Measurements from ENCODE around the gene THOP1.

THOP1 gene

DNA sequence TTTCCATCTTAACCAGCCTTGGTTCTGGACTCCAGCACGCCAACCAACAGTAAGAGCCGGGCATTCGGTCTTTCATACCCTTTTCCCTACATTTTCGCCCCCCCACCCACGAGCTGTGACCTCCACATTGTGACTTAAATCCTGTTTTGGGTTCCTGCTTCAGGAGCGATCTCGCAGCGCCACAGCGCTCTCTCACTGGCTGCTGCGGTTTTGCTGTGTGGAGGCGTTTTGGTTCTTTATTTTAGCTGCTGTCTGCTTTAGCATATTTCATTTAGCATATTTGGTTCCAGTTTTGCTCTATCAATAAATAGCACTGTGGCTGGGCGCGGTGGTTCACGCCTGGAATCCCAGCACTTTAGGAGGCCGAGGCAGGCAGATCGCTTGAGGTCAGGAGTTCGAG, 25.9 kb upstream of the THOP1 start:
- Histone ChIP-seq H3K4me2 (ENCODE audit: low read length) (no peak overlapping the region), H3K79me2 (ENCODE audit: insufficient read depth, low read length) (no peaks in the 10 kb centered on the region), H3K27ac (ENCODE audit: low read depth, low read length, poor library complexity, severe bottlenecking) (no peak overlapping the region), H3K36me3 (ENCODE audit: insufficient read depth, low read length) (peaks cover 78% of the 10 kb centered on the region), H3F3A (ENCODE audit: insufficient read depth, low read length) (no peaks in the 10 kb centered on the region), H3K27me3 (ENCODE audit: insufficient read depth, low read length) (no peaks in the 10 kb centered on the region), H3K9me2 (ENCODE audit: low read depth, low read length) (no peaks in the 10 kb centered on the region), H3K9ac (ENCODE audit: low read length) (no peak overlapping the region), H2AFZ (ENCODE audit: low read length) (no peak overlapping the region), H3K4me3 (ENCODE audit: low read depth, low read length, poor library complexity, severe bottlenecking) (no peak overlapping the region), H4K20me1 (ENCODE audit: insufficient read depth, low read length) (no peaks in the 10 kb centered on the region), H3K9me3 (ENCODE audit: low read length) (no peaks in the 10 kb centered on the region), H3K4me1 (ENCODE audit: insufficient read depth, low read length, severe bottlenecking) (no peaks in the 10 kb centered on the region)
- no peak for TF ChIP-seq EZH2 (IDR thresholded peaks at IDR 0.05; ENCODE audit: borderline replicate concordance, low read length)
- TF ChIP-seq, protein P1, sequence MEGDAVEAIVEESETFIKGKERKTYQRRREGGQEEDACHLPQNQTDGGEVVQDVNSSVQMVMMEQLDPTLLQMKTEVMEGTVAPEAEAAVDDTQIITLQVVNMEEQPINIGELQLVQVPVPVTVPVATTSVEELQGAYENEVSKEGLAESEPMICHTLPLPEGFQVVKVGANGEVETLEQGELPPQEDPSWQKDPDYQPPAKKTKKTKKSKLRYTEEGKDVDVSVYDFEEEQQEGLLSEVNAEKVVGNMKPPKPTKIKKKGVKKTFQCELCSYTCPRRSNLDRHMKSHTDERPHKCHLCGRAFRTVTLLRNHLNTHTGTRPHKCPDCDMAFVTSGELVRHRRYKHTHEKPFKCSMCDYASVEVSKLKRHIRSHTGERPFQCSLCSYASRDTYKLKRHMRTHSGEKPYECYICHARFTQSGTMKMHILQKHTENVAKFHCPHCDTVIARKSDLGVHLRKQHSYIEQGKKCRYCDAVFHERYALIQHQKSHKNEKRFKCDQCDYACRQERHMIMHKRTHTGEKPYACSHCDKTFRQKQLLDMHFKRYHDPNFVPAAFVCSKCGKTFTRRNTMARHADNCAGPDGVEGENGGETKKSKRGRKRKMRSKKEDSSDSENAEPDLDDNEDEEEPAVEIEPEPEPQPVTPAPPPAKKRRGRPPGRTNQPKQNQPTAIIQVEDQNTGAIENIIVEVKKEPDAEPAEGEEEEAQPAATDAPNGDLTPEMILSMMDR (IDR thresholded peaks at IDR 0.05; ENCODE audit: low read length): no peak

DNA sequence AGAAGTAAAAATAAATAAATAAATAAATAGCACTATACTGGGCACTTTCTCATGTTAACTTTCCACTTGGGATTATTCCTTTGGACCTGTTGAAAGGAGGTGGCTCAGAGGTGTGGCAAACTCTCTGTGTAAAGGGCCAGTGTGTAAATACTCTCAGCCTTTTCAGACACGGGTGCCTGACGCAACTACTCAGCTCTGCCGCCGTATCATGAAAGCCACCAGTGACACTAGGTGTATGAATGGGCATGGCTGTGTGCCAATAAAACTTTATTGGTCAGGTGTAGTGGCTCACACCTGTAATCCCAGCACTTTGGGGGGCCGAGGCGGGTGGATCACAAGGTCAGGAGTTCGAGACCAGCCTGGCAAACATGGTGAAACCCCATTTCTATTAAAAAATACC, 25.3 kb upstream of the THOP1 start:
- no peak overlapping the region for H3K4me2 ChIP-seq (ENCODE audit: low read length)
- TF ChIP-seq EZH2 (IDR thresholded peaks at IDR 0.05; ENCODE audit: borderline replicate concordance, low read length): no peak
- TF ChIP-seq, protein P1 (IDR thresholded peaks at IDR 0.05; ENCODE audit: low read length): no peak
- no peaks in the 10 kb centered on the region for H3K79me2 ChIP-seq (ENCODE audit: insufficient read depth, low read length)
- no peaks in the 10 kb centered on the region for H3K9me2 ChIP-seq (ENCODE audit: low read depth, low read length)
- H3K36me3 ChIP-seq (ENCODE audit: insufficient read depth, low read length): peaks cover 77% of the 10 kb centered on the region
- H4K20me1 ChIP-seq (ENCODE audit: insufficient read depth, low read length): no peaks in the 10 kb centered on the region
- H3K9me3 ChIP-seq (ENCODE audit: low read length): no peaks in the 10 kb centered on the region
- no peak overlapping the region for H3K27ac ChIP-seq (ENCODE audit: low read depth, low read length, poor library complexity, severe bottlenecking)
- H3K4me3 ChIP-seq (ENCODE audit: low read depth, low read length, poor library complexity, severe bottlenecking): no peak overlapping the region
- H3K9ac ChIP-seq (ENCODE audit: low read length): no peak overlapping the region
- H3K4me1 ChIP-seq (ENCODE audit: insufficient read depth, low read length, severe bottlenecking): no peaks in the 10 kb centered on the region
- H3F3A ChIP-seq (ENCODE audit: insufficient read depth, low read length): no peaks in the 10 kb centered on the region
- no peak overlapping the region for H2AFZ ChIP-seq (ENCODE audit: low read length)
- no peaks in the 10 kb centered on the region for H3K27me3 ChIP-seq (ENCODE audit: insufficient read depth, low read length)

DNA sequence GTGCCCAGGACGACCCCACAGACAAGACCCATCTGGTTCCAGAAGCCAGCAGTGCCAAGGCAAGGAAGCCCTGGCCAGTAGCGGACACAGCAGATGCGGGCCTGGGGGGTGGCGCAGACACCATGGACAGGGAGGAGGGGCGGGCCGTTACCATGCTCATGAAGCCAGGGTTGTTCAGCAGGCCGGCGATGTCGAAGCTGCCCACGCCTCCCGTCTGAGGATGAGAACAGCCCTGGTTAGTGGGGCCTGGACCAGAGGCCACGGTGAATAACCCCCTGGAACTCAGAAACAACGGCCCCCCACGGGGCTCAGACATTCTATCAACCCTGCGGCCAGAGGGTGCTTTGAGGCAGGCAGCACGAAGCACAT, 24.0 kb upstream of the THOP1 start:
- Histone ChIP-seq H3K4me1 (ENCODE audit: insufficient read depth, low read length, severe bottlenecking) (no peaks in the 10 kb centered on the region), H3K4me2 (ENCODE audit: low read length) (no peak overlapping the region), H4K20me1 (ENCODE audit: insufficient read depth, low read length) (no peaks in the 10 kb centered on the region), H3K4me3 (ENCODE audit: low read depth, low read length, poor library complexity, severe bottlenecking) (no peak overlapping the region), H2AFZ (ENCODE audit: low read length) (no peak overlapping the region), H3K9ac (ENCODE audit: low read length) (no peak overlapping the region), H3K79me2 (ENCODE audit: insufficient read depth, low read length) (no peaks in the 10 kb centered on the region), H3K27me3 (ENCODE audit: insufficient read depth, low read length) (no peaks in the 10 kb centered on the region), H3K36me3 (ENCODE audit: insufficient read depth, low read length) (peaks cover 78% of the 10 kb centered on the region), H3K9me3 (ENCODE audit: low read length) (no peaks in the 10 kb centered on the region), H3F3A (ENCODE audit: insufficient read depth, low read length) (no peaks in the 10 kb centered on the region), H3K27ac (ENCODE audit: low read depth, low read length, poor library complexity, severe bottlenecking) (no peak overlapping the region), H3K9me2 (ENCODE audit: low read depth, low read length) (no peaks in the 10 kb centered on the region)
- TF ChIP-seq, protein P1 (IDR thresholded peaks at IDR 0.05; ENCODE audit: low read length): no peak
